Measurements from ENCODE around the gene TMEM192. TPM values are rescaled to one million over a fixed set of nuclear protein-coding genes. Genes with fewer than 3 reads are reported as not detected.
"Not testable (repeated sequence)": the region's sequence is repeated elsewhere in the genome, so short reads cannot be mapped to it uniquely, and the experiment has no call there.

The TMEM192 gene
- total RNA-seq, 1 donor from 2014 or later = 17.6 TPM

DNA sequence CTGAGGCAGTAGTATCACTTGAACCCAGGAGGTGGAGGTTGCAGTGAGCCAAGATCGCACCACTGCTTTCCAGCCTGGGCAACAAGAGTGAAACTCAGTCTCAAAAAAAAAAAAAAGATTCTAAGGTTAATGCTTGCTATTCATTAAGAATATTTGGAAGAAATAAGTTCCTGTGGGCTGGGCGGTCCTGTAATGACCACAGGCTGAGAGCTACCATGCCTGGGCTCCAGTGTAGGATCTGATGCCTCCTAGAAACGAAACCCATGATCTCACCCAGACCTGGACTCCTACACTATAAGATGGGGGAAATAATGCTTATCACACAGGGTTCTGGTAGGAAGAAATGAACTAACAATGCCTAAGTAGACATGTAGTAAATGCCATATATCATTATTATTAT is 17.8 kb downstream of the TMEM192 start:
- no peak for DNase-seq (ENCODE audit: extremely low read depth, low read depth, low spot score)

DNA sequence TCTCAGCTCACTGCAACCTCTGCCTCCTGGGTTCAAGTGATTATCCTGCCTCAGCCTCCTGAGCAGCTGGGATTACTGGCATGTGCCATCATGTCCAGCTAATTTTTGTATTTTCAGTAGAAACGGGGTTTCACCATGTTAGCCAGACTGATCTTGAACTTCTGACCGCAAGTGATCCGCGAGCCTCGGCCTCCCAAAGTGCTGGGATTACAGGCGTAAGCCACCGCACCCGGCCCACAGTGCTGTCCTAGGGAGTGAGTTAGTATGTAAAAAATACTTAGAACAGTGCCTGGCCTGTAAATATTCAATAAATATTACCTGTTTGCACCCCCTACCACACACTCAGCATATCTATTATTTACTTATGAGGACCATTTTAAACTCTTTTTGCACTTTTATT is 20.5 kb downstream of the TMEM192 start:
- not testable (repeated sequence) for DNase-seq (ENCODE audit: extremely low read depth, low read depth, low spot score)

DNA sequence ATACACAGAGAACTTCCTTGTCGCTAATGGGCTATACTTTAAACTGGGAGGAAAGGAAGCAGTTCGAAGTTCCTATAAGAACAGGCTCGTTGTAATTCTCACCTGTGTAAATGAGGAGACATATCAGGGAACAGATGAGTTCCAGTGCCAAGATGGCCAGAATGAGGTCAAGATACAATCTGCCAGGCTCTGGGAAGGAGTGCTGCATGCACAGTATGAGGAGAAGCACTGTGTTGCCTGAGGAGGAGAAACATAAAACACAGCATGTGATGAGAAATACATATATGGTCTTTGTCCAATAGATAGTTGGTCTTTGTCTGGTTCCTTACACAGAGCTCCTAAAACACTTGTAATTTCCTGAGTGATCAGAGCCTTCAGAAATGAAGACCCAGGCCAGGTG is 24.3 kb downstream of the TMEM192 start:
- no peak for DNase-seq (ENCODE audit: extremely low read depth, low read depth, low spot score)

DNA sequence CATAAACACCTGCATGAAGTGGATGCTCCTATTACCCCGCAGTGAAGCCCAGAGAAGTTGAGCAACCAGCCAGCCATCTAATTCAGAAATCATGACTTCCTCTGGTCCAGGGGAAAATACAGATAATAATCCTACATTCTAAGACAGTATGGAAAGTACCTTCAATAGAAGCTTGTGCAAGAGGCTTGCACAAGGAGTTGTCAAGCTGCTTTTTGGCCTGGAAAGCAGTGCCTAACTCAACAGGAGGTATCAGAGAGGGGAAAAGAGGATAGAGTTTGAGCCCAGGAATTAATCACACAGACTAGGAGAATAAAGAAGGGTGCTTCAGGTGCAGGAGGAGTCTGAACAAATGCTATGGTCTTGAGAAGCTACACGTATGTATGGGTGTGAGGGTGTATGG is 26.7 kb downstream of the TMEM192 start:
- DNase-seq (ENCODE audit: extremely low read depth, low read depth, low spot score) = no peak

DNA sequence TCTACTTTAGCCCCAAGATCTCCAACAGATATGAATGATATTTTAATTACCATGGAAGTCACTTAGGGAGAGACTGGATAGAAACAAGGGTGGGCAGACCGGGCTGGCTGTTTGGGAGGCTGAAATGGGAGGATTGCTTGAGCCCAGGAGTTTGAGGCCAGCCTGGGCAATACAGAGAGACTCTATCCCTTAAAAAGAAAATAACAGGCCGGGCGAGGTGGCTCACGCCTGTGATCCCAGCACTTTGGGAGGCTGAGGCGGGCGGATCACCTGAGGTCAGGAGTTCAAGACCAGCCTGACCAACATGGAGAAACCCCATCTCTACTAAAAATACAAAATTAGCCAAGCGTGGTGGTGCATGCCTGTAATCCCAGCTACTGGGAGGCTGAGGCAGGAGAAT is 27.9 kb downstream of the TMEM192 start:
- DNase-seq (ENCODE audit: extremely low read depth, low read depth, low spot score) = not testable (repeated sequence)

DNA sequence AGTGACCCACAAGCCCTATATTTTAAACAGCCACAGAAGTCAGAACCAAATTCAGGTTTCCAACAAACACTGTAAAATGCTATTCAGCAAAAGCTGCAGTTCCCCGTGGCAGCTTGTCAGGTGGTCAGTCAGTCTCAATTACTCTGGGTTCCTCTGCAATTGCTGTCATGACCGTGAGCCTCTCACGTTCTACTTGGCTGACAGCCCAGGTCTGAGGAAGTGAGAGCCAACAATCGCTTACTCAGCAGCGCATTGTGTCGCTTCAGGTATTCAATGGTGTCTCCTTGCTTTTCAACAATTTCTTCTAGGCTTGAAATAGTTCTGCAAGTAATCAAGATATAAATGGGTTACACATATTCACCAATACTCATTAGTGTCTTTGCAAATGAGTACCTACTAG is 33.2 kb downstream of the TMEM192 start:
- DNase-seq (ENCODE audit: extremely low read depth, low read depth, low spot score) = peak; percentile 7

DNA sequence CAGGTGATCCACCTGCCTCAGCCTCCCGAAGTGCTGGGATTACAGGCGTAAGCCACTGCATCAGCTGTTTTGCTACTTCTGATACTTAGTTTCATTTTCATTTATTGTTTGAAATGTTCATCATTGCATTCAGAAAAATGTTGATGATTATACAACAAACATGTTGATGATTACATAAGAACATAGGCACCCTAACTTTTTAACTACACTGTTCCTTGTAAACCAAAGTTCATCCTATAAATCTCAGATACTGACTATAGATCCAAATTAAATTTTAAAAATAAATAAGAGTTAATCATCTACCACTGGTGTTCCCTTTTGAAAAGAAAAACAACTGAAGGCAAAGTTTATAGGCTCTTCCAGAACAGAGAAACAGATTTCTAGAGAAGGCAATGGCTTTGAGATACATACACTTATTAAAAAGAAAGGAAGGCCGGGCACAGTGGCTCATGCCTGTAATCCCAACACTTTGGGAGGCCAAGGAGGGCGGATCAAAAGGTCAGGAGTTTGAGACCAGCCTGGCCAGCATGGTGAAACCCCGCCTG is 35.6 kb downstream of the TMEM192 start:
- no peak for DNase-seq (ENCODE audit: extremely low read depth, low read depth, low spot score)

DNA sequence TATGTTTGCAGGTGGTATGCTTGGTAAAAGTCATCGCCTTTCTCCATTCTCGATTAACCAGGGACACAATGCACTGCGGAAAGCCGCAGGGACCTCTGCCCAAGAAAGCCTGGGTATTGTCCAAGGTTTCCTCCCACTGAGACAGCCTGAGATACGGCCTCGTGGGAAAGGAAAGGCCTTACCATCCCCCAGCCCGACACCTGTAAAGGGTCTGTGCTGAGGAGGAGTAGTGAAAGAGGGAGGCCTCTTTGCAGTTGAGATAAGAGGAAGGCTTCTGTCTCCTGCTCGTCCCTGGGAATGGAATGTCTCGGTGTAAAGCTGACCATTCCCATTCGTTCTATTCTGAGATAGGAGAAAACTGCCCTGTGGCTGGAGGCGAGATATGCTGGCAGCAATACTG is 39.3 kb downstream of the TMEM192 start:
- DNase-seq (ENCODE audit: extremely low read depth, low read depth, low spot score) = not testable (repeated sequence)

DNA sequence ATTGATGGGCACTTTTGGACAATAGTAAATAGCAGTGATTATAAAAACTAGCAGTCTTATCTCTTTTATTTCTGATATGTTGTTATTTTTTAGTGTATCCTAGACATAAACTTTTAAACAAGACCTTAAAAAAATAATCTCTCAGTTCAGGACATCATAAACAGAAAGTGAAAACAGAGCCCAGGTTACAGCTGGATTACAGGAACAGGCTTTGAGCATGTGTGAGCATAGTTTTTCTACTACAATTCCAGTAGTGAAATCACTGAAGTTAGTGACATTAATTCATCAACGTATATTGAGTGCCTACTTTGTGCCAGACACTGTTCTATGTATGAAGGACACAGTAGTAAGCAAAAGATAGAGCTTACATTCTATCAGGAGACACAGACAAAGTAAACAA is 42.1 kb downstream of the TMEM192 start:
- DNase-seq (ENCODE audit: extremely low read depth, low read depth, low spot score) = no peak

DNA sequence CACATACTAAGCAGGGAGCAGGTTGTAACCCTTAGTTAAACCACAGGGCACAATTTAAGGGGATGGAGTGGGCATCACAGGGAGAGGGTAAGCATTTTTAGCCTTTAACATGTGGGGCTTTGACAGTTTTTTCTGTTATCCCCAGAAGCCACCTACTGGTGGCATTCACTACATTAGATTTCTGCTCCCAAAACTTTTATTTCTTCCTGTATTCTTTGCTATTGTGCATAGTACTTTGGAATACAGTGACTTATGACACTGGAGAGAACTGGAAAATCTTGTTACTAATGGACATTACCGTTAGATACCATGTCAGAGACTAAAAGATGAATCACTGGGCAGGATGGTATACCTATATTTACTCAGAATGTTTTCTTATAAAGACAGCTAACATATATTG is 51.7 kb downstream of the TMEM192 start:
- no peak for DNase-seq (ENCODE audit: extremely low read depth, low read depth, low spot score)

DNA sequence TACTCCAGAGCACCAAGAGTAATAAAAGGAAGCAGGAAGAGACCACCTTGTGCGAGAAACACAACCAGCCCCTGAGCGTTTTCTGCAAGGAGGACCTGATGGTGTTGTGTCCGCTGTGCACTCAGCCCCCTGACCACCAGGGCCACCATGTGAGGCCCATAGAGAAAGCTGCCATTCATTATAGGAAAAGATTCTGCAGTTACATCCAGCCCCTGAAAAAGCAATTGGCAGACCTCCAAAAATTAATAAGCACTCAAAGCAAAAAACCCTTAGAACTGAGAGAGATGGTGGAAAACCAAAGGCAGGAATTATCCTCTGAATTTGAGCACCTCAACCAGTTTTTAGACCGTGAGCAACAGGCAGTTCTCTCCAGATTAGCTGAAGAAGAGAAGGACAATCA is 53.3 kb downstream of the TMEM192 start:
- DNase-seq (ENCODE audit: extremely low read depth, low read depth, low spot score) = no peak

DNA sequence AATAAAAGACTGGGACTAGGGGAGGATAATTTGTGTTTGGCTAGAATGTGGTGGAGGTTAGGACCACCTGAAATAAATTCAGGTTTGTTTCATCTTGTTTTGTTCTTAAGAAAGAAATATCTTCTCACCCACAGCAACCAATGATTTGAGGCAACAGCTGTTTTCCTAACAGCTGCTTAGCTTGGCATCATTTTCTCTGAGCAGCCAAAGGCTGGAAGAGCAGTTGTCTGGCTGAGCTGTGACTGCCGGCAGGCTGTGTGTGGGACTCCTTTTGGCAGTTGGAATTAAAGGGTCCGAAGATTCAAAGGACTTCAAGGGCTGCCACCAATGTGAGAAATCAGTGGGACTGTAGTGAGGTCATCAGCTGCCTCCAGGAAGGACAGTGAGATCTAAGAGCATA is 54.0 kb downstream of the TMEM192 start:
- no peak for DNase-seq (ENCODE audit: extremely low read depth, low read depth, low spot score)

DNA sequence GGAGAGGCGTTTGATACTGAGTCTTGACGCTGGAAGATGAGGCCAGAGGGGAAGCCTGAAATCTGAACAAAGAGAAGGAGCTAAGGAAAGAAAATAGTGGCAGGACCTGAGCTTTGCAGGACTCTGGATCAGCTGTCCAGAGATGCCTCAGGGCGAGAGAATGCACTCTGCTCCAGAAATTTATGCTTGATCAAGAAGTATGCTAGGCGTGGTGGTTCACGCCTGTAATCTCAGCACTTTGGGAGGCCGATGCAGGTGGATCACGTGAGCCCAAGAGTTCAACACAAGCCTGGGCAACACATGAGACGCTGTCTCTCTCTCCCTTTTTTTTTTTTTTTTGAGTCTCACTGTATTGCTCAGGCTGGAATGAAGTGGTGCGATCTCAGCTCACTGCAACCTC is 57.1 kb downstream of the TMEM192 start:
- DNase-seq (ENCODE audit: extremely low read depth, low read depth, low spot score) = no peak

DNA sequence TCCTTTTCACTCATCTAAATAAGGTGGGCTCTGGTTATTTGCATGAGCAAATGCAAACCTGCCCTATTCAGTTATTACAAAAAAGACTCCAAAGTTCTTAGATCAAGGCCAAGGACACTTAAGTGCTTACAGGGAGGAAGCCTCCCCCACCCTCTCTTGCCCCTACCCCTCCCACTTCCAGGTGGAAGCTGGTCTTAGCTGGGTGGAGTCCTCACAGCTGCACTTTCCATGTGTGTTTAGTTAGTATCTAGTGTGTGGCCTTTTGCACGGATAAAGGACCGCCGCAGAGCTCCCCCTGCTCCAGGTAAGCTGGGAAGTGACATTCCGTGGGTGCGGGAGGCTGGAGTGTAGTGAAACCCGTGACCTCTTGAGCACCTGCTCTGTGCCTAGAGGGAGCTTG is 59.0 kb downstream of the TMEM192 start, which contains the start of gene TRIM75:
Gene TRIM75, plus strand, starts transcription at position 222 of the 400 bp plus-strand sequence. CDS start 5,282 bp downstream, outside the sequence.
- no peak for DNase-seq (ENCODE audit: extremely low read depth, low read depth, low spot score)

DNA sequence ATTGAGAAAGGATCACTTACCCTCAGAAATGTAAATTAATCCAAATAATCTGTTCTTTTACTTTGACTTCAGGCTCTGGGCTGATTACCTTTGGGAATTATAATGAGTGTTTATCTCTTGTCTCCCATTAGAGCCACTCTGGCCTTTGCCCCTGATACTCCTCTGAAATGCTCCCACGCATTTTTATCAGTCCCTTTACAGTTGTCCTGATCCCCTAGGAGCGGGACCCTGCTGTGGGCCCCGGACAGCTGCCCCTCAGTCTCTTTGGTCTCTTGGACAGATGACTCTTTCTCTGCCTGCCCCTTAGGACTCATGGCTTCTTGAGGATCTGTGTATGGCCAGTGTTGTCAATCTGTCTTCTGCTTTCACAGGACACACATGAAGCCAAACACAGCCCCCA is 60.0 kb downstream of the TMEM192 start:
- no peak for DNase-seq (ENCODE audit: extremely low read depth, low read depth, low spot score)

DNA sequence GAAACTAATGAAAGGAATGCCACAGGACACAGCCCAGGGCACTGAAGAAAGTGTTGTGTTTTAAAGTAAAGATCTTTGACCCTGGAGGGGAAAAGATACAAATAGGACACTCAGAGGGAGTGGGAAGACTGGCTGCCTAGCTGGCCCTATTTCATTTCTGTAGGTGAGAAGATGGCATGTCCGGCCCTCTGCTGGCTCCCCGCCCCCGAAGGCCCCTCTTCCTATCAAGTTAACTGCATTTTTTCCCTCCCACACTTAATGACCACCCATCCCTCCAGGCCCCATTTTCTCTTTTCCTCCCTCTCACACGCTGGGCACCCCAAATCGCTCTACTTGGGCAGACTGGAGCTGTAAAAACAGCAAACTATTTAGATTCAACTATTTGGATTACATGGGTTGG is 64.5 kb downstream of the TMEM192 start:
- DNase-seq (ENCODE audit: extremely low read depth, low read depth, low spot score) = no peak

DNA sequence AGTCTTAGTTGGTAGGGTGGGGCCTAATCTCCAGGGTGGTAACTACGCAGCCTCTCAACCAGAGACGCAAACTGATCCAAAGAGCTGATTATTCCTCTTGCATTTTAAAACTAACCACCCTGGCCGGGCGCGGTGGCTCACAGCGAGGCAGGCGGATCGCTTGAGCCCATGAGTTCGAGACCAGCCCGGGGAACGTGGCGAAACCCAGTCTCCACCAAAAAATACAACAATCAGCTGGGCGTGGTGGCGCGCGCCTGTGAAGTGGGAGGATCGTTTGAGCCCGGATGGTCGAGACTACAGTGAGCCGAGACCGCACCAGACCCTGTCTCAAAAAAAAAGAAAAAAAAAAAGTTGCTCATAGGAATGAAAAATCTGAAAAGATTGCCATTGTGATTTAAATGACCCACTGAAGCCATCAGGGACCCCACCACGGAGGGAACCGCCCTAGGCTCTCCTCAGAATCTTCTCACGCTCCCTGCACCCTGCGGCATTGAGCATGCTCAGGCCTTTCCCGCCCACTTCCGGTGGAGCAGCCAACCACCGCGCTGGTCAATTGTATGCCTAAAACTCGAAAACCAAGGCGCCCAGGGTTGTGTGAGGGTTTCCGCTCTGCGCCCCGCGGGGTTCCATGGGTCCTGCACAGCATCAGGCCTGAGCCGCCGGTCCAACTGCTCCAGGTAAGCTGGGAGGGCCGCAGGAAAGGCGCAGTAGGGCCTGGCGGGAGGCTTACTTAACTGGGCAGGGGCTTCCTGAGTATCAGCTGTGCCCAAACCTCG is 81.0 kb downstream of the TMEM192 start, which contains the start of gene TRIM60:
Gene TRIM60, plus strand, starts transcription at position 564 of the 776 bp plus-strand sequence. CDS start 8,074 bp downstream, outside the sequence.
- DNase-seq (ENCODE audit: extremely low read depth, low read depth, low spot score) = no peak

DNA sequence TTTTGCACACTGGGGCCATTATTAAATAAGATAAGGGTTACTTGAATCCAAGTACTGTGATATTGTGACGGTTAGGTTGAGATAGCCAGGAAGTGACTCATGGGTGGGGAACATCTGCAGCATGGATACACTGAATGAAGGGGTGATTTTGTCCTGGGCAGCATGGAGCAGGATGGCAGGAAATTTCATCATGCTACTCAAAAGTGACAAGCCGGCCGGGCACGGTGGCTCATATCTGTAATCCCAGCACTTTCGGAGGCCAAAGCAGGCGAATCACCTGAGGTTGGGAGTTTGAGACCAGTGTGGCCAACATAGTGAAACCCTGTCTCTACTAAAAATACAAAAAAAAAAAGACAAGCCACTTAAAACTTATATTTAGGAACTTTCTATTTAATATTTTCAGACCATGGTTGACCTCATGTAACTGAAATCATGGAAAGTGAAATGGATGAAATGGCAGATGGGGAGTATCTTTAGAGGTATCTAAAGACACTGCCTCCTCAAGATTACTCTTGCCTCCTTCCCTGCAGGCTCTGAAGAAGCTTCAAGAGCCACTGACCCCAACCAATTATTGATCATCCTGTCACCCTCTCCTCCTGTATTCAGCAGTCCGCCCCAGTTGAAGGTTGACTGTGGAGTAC is 84.8 kb downstream of the TMEM192 start:
- DNase-seq (ENCODE audit: extremely low read depth, low read depth, low spot score) = no peak

DNA sequence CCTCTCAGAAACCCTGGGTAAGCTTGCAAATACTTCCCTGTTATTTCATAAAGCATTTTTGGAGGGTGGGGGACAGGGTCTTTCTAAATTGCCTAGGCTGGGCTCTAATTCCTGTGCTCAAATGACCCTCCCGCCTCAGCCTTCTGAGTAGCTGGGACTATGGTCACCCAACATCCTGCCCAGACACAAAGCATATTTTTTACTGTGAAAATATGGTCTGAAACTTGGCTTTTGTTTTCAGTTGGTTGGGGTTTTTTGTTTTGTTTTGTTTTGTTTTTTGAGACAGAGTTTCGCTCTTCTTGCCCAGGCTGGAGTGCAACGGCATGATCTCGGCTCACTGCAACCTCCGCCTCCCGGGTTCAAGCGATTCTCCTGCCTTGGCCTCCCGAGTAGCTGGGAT is 86.9 kb downstream of the TMEM192 start:
- DNase-seq (ENCODE audit: extremely low read depth, low read depth, low spot score) = not testable (repeated sequence)
